Liver (tissue), 3 donors: ENCODE results near the gene ARHGAP12.

Experiments used
- CTCF ChIP-seq: fragments of 150-350 bp; IDR thresholded peaks from 2 replicates; pipeline ENCODE4 v1.5.1; 2017; ENCODE audit warnings: improper control_type of control experiment, low read depth, low read length; ENCODE audit not compliant: missing input control
- FOXA1 ChIP-seq: IDR thresholded peaks from 2 replicates; pipeline ENCODE4 v1.6.1; 2016; ENCODE audit warnings: antibody characterized with exemption
- TAF1 ChIP-seq: conservative IDR thresholded peaks from 2 replicates; pipeline ENCODE4 v1.6.1; 2016; ENCODE audit warnings: antibody characterized with exemption, mild to moderate bottlenecking
- YY1 ChIP-seq: IDR thresholded peaks from 2 replicates; pipeline ENCODE4 v1.6.1; 2016; ENCODE audit warnings: antibody characterized with exemption, mild to moderate bottlenecking
- donor health status: healthy.
- donor health status: healthy.

DNA sequence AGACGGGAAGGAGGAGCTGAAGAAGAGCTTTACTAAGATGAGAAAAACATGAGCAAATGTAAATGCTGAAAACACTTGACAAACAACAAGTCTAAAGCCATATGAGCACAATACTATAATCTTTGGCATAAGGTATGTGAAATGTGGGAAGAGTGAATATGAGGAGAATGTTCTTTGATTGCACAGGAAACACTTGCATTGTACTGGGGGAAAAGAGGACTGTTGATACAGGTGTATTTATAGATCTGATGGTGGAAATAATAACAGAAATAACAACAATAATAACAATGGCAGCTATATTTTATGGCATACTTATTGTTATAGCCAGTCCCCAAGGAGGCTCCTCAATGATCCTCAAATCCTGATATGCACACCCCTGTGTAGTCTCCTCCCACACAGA, 23.0 kb downstream of the ARHGAP12 start:
- TF ChIP-seq CTCF (no peak), TAF1 (no peak), YY1 (no peak), FOXA1 (no peak)
